ENCODE measurements around the gene MCOLN2. TPM values are rescaled to one million over a fixed set of nuclear protein-coding genes. Genes with fewer than 3 reads are reported as not detected.
A peak's percentile ranks its signal among the peaks of the same experiment; 100 is the strongest.

The MCOLN2 gene
- total RNA-seq, 2 donors from 2014 or later: not detected

DNA sequence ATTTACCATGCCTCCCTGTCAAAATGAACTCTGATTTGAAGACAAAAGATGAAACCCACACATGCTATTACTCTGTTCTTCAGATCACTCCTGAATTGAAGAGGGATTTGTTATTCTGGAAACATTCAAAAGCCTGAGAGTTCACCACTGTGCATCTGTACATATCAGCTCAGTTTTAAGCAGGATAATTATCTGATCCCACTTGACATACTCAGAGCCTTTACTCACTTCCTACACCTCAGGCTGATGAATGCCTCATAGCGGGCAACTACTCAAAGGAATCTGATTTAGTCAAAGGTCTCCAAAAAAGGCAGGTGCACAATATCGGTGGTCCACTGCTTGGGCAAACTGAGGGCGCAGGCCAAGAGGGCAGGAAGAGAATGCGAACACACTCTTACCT lies 56.4 kb downstream of the MCOLN2 start:
- ATAC-seq (no peak), DNase-seq (no peak)
- no peaks in the 10 kb centered on the region for H3K9me3 ChIP-seq
- no peaks in the 10 kb centered on the region for H3K27me3 ChIP-seq
- no peak overlapping the region for H3K4me3 ChIP-seq
- H3K36me3 ChIP-seq (replicated peaks in 1 of 2; ENCODE audit: insufficient read depth in 1 of 2, low read depth in 2 of 2): no peaks in the 10 kb centered on the region
- no peak overlapping the region for H3K27ac ChIP-seq
- 82 to 85% methylated on average over 4 of the region's 4 CpGs for WGBS, 2 donors
- intact Hi-C loops (cut with DNase I): no loop called here
- peaks cover 7% of the 10 kb centered on the region for H3K4me1 ChIP-seq
- TF ChIP-seq, protein P1, sequence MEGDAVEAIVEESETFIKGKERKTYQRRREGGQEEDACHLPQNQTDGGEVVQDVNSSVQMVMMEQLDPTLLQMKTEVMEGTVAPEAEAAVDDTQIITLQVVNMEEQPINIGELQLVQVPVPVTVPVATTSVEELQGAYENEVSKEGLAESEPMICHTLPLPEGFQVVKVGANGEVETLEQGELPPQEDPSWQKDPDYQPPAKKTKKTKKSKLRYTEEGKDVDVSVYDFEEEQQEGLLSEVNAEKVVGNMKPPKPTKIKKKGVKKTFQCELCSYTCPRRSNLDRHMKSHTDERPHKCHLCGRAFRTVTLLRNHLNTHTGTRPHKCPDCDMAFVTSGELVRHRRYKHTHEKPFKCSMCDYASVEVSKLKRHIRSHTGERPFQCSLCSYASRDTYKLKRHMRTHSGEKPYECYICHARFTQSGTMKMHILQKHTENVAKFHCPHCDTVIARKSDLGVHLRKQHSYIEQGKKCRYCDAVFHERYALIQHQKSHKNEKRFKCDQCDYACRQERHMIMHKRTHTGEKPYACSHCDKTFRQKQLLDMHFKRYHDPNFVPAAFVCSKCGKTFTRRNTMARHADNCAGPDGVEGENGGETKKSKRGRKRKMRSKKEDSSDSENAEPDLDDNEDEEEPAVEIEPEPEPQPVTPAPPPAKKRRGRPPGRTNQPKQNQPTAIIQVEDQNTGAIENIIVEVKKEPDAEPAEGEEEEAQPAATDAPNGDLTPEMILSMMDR (IDR thresholded peaks at IDR 0.05): no peak
- no peak for TF ChIP-seq POLR2A (IDR thresholded peaks at IDR 0.05)

DNA sequence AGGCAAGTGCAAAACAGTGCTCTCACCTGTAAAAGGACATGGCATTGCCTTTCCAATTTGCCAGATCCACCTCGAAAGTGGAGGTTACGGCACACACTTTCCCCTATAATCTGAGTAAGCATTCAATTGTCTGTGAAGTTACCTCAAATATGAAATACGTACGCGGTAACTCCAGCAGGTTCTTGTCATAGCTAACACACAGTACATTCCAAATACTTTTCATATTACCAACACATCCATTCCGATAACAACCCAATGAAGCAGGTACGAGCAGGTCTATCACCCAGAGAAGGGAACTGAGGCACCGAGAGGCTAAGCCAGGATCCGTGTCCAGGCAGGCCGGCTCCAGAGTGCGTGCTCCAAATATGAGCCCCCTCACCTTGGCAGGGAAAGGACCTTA lies 57.2 kb downstream of the MCOLN2 start:
- Histone ChIP-seq H3K9me3 (no peaks in the 10 kb centered on the region), H3K4me3 (no peak overlapping the region), H3K36me3 (replicated peaks in 1 of 2; ENCODE audit: insufficient read depth in 1 of 2, low read depth in 2 of 2) (no peaks in the 10 kb centered on the region), H3K4me1 (peaks cover 7% of the 10 kb centered on the region), H3K27ac (no peak overlapping the region), H3K27me3 (no peaks in the 10 kb centered on the region)
- TF ChIP-seq, protein P1 (IDR thresholded peaks at IDR 0.05): no peak
- no peak for TF ChIP-seq POLR2A (IDR thresholded peaks at IDR 0.05)
- intact Hi-C loops (cut with DNase I): no loop called here
- 87 to 91% methylated on average over 11 of the region's 11 CpGs for WGBS, 2 donors
- DNase-seq: no peak
- no peak for ATAC-seq

DNA sequence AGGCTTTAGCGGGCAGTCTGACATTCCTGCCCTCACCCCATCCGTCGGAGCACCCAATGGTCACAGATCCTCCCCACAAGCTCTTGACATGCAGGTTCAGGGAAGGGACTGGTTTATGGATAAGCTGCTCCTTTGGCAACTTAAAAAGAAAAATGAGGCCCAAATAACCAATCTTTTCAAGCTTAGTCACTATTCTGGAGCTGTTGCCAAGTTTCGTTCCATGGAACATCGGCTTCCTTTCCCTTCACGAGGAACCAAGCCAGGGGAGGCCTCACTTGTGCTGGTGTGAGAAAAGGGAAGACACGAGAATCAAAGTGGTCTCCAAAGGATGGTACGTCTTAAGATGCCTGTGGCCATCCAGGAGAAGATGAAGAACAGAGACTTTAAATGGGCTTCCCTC lies 57.8 kb downstream of the MCOLN2 start:
- no peak overlapping the region for H3K27ac ChIP-seq
- no peak overlapping the region for H3K4me3 ChIP-seq
- H3K4me1 ChIP-seq: peaks cover 10% of the 10 kb centered on the region
- H3K9me3 ChIP-seq: no peaks in the 10 kb centered on the region
- H3K27me3 ChIP-seq: no peaks in the 10 kb centered on the region
- WGBS, 2 donors: 70 to 72% methylated on average over 8 of the region's 8 CpGs
- DNase-seq (peak in 1 of 4 donors; percentile 19), ATAC-seq (no peak)
- TF ChIP-seq POLR2A (IDR thresholded peaks at IDR 0.05): no peak
- TF ChIP-seq, protein P1 (IDR thresholded peaks at IDR 0.05): no peak
- H3K36me3 ChIP-seq (replicated peaks in 1 of 2; ENCODE audit: insufficient read depth in 1 of 2, low read depth in 2 of 2): no peaks in the 10 kb centered on the region
- intact Hi-C loops (cut with DNase I): no loop called here

DNA sequence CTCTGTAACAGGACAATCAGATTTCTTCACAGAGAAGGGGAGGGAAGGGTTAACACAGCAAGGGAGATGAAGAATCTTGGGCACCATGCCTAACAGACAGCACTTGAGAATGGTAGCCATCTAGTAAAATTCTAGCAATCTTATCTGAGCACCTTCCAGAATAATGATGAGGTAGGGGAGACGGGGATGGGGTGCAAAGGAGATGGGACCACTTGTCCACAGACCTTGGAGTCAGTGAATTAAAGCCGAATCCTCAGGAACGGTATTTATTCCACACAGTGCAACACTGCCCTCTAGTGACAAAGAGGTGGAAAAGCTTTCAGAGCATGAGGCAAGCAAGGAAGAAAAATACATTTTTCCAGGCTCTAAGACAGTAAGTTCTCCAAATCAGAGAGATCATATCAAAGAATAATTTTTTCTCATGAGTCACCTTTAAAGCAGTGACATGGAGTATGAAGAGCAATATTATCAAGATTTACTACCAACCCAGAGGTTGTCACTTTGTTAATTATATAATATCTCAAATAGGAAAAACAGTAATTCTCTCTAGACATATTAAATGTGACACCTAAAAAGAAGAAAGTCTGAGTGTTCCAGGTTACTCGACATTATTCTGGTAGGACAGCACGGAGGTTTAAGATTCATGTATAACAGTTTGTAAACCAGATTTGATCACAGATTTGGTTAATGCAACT lies 60.6 kb downstream of the MCOLN2 start:
- Histone ChIP-seq H3K4me1 (peaks cover 10% of the 10 kb centered on the region), H3K27me3 (no peaks in the 10 kb centered on the region), H3K27ac (no peak overlapping the region), H3K9me3 (no peaks in the 10 kb centered on the region), H3K36me3 (replicated peaks in 1 of 2; ENCODE audit: insufficient read depth in 1 of 2, low read depth in 2 of 2) (no peaks in the 10 kb centered on the region), H3K4me3 (no peak overlapping the region)
- DNase-seq: peak; percentile 37 to 68 (median 46)
- 0 to 1% methylated on average over 5 of the region's 5 CpGs for WGBS, 2 donors
- TF ChIP-seq, protein P1 (IDR thresholded peaks at IDR 0.05): peak; percentile 76 to 97 (median 97)
- TF ChIP-seq POLR2A (IDR thresholded peaks at IDR 0.05): no peak
- peak; percentile 95 for ATAC-seq
- intact Hi-C loops (cut with DNase I): no loop called here

Data from body of pancreas (tissue), 4 donors.